ENCODE measurements around the gene ZNF394. TPM values are rescaled to one million over a fixed set of nuclear protein-coding genes. Genes with fewer than 3 reads are reported as not detected.

ZNF394 gene
- total and polyA plus RNA-seq, 9 of the 15 experiments (the other 6 are each of a cell fraction or from before 2014, with no cell fraction given): 2.9 to 32.2 (median 24.2) TPM

DNA sequence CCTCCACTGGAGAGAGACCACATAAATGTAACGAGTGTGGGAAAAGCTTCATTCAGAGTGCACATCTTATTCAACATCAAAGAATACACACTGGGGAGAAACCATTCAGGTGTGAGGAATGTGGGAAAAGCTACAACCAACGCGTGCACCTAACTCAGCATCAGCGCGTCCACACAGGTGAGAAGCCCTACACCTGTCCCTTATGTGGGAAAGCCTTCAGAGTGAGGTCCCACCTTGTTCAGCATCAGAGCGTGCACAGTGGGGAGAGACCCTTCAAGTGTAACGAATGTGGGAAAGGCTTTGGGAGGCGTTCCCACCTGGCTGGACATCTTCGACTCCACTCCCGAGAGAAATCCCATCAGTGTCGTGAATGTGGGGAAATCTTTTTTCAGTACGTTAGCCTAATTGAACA is 31.3 kb upstream of the ZNF394 start (continued):
- TF ChIP-seq, protein P1, sequence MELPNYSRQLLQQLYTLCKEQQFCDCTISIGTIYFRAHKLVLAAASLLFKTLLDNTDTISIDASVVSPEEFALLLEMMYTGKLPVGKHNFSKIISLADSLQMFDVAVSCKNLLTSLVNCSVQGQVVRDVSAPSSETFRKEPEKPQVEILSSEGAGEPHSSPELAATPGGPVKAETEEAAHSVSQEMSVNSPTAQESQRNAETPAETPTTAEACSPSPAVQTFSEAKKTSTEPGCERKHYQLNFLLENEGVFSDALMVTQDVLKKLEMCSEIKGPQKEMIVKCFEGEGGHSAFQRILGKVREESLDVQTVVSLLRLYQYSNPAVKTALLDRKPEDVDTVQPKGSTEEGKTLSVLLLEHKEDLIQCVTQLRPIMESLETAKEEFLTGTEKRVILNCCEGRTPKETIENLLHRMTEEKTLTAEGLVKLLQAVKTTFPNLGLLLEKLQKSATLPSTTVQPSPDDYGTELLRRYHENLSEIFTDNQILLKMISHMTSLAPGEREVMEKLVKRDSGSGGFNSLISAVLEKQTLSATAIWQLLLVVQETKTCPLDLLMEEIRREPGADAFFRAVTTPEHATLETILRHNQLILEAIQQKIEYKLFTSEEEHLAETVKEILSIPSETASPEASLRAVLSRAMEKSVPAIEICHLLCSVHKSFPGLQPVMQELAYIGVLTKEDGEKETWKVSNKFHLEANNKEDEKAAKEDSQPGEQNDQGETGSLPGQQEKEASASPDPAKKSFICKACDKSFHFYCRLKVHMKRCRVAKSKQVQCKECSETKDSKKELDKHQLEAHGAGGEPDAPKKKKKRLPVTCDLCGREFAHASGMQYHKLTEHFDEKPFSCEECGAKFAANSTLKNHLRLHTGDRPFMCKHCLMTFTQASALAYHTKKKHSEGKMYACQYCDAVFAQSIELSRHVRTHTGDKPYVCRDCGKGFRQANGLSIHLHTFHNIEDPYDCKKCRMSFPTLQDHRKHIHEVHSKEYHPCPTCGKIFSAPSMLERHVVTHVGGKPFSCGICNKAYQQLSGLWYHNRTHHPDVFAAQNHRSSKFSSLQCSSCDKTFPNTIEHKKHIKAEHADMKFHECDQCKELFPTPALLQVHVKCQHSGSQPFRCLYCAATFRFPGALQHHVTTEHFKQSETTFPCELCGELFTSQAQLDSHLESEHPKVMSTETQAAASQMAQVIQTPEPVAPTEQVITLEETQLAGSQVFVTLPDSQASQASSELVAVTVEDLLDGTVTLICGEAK (IDR thresholded peaks at IDR 0.05): peak; percentile 69
- TF ChIP-seq, protein P1 (CRISPR knock-in tag; IDR thresholded peaks at IDR 0.05): no peak
- TF ChIP-seq MBD2 (IDR thresholded peaks at IDR 0.05; ENCODE audit: borderline replicate concordance, low read depth): no peak
- TF ChIP-seq PCBP1 (IDR thresholded peaks at IDR 0.05; ENCODE audit: low read depth, low read length, poor library complexity, severe bottlenecking): no peak
- TF ChIP-seq, protein P2, sequence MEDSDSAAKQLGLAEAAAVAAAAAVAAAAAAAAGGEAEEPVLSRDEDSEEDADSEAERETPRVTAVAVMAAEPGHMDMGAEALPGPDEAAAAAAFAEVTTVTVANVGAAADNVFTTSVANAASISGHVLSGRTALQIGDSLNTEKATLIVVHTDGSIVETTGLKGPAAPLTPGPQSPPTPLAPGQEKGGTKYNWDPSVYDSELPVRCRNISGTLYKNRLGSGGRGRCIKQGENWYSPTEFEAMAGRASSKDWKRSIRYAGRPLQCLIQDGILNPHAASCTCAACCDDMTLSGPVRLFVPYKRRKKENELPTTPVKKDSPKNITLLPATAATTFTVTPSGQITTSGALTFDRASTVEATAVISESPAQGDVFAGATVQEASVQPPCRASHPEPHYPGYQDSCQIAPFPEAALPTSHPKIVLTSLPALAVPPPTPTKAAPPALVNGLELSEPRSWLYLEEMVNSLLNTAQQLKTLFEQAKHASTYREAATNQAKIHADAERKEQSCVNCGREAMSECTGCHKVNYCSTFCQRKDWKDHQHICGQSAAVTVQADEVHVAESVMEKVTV (CRISPR knock-in tag; IDR thresholded peaks at IDR 0.05): no peak
- TF ChIP-seq, protein P3, sequence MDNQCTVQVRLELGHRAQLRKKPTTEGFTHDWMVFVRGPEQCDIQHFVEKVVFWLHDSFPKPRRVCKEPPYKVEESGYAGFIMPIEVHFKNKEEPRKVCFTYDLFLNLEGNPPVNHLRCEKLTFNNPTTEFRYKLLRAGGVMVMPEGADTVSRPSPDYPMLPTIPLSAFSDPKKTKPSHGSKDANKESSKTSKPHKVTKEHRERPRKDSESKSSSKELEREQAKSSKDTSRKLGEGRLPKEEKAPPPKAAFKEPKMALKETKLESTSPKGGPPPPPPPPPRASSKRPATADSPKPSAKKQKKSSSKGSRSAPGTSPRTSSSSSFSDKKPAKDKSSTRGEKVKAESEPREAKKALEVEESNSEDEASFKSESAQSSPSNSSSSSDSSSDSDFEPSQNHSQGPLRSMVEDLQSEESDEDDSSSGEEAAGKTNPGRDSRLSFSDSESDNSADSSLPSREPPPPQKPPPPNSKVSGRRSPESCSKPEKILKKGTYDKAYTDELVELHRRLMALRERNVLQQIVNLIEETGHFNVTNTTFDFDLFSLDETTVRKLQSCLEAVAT (IDR thresholded peaks at IDR 0.05): 0 out of 4 replicates have a peak, but pooled peaks have one; percentile 36 to 41
- TF ChIP-seq SMARCA5 (IDR thresholded peaks at IDR 0.05): 0 out of 2 replicates have a peak, but pooled peaks have one; percentile 52
- TF ChIP-seq, protein P4, sequence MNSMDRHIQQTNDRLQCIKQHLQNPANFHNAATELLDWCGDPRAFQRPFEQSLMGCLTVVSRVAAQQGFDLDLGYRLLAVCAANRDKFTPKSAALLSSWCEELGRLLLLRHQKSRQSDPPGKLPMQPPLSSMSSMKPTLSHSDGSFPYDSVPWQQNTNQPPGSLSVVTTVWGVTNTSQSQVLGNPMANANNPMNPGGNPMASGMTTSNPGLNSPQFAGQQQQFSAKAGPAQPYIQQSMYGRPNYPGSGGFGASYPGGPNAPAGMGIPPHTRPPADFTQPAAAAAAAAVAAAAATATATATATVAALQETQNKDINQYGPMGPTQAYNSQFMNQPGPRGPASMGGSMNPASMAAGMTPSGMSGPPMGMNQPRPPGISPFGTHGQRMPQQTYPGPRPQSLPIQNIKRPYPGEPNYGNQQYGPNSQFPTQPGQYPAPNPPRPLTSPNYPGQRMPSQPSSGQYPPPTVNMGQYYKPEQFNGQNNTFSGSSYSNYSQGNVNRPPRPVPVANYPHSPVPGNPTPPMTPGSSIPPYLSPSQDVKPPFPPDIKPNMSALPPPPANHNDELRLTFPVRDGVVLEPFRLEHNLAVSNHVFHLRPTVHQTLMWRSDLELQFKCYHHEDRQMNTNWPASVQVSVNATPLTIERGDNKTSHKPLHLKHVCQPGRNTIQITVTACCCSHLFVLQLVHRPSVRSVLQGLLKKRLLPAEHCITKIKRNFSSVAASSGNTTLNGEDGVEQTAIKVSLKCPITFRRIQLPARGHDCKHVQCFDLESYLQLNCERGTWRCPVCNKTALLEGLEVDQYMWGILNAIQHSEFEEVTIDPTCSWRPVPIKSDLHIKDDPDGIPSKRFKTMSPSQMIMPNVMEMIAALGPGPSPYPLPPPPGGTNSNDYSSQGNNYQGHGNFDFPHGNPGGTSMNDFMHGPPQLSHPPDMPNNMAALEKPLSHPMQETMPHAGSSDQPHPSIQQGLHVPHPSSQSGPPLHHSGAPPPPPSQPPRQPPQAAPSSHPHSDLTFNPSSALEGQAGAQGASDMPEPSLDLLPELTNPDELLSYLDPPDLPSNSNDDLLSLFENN (IDR thresholded peaks at IDR 0.05; ENCODE audit: low read depth in 2 of 2, low read length in 2 of 2): no peak
- no peak for TF ChIP-seq SMAD1 (IDR thresholded peaks at IDR 0.05; ENCODE audit: low read depth, low read length, partially characterized antibody)
- TF ChIP-seq ZNF445 (CRISPR knock-in tag; IDR thresholded peaks at IDR 0.05; ENCODE audit: low read depth): 0 out of 2 replicates have a peak, but pooled peaks have one; percentile 39
- no peak for TF ChIP-seq KAT2B (IDR thresholded peaks at IDR 0.05; ENCODE audit: low read depth, low read length)
- TF ChIP-seq HSF4 (CRISPR knock-in tag; IDR thresholded peaks at IDR 0.05; ENCODE audit: borderline replicate concordance): no peak

Measured in K562 (cell line).